NCI-H2196 (cell line): Measurements from ENCODE around the gene ALG10B.
"Not testable (repeated sequence)": the region's sequence is repeated elsewhere in the genome, so short reads cannot be mapped to it uniquely, and the experiment has no call there.

Source experiments
- DNase-seq: peaks from one replicate; lab custom pipeline; 2025; ENCODE audit not compliant: unreplicated experiment; lab: John Stamatoyannopoulos, UW

ALG10B gene

DNA sequence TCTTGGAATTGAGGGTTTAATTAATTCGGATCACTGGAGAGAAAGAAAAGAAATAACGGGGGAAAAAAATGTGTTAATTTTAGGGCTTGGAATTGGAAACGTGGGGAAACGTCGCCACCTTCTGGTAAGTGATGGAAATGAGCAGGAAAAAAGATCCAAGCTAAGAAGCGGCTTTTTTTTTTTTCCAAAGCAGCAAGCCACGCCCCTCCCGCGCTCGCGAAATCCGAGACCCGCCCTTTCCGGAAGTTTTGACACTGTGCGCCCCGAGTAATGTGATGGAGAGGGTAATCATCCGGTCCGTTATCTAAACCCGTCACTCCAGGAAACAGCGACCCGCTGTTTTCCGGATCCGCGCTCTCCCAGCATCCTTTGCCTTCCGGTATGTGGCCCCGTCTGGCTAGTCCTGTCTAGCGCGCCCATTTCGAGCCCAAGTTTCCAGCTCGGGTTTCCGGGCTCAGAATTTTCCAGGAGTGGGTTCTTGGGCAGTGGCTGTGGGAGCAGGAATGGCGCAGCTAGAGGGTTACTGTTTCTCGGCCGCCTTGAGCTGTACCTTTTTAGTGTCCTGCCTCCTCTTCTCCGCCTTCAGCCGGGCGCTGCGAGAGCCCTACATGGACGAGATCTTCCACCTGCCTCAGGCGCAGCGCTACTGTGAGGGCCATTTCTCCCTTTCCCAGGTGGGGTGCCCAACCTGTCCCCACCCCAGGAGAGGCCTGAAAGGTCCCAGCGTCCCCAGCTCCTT is at the start of gene ALG10B:
Gene ALG10B (plus strand): TSS at position 384 of the 739 bp plus-strand sequence. CDS start 120 bp downstream, at position 504.
- peak; percentile 86 for DNase-seq

DNA sequence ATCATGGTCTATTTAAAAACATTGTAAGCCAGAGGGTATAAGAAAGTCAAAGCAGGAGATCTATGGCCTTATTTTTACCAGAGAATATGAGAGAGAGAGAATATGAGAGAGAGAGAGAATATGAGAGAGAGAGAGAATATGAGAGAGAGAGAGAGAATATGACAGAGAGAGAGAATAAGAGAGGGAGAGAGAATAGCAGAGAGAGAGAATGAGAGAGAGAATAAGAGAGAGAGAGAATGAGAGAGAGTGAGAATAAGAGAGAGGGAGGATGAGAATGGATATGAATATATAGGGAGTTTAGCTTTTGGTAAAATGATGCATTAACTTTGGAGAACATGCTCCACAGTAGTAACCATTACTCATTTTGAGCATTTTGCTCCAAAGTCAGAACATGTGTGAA is 48.0 kb upstream of the ALG10B start:
- no peak for DNase-seq

DNA sequence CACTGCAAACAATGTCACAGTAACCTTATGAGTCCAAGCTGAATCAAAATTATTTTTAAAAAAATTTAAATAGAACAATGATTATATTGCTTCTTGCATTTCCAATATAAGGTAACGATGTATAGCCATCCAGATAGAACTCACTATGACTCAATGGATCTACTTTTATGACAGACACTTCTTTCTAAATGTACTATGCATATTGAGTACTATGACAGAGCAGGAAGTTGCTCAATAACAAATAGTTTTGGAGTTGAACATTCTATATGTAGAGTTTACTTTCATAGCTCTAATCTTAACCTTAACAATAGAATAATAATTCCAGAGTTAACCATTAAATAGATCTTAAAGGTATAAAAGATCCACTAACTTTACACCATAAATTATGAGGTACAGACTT is 46.7 kb upstream of the ALG10B start:
- no peak for DNase-seq

GRCh38 chr12:38279756-38280155 is 36.8 kb upstream of the ALG10B start:
- no peak for DNase-seq

- no peak for DNase-seq
Measured at GRCh38 chr12:38282886-38283285, 33.7 kb upstream of the ALG10B start.

DNA sequence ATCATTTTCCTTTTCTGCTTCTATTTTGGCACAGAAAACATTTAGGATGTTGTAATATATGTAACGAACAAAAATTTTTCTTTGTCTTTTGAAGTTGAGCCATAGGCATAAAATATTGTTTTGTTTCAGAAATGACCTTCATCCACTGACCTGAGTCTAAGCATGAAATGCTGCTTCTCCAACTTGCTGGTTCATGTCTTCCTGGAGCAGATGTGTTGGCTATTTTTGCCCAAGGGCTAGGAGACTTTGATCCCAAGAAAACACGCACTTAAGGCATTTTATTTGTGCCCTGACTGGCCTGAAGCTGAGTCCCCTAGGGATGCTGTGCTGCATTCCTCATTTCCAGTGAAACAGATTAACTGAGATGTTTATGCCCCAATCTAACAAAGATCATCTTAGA is 27.2 kb upstream of the ALG10B start:
- DNase-seq = no peak

- no peak for DNase-seq
Measured at GRCh38 chr12:38291160-38291559, 25.4 kb upstream of the ALG10B start.

GRCh38 chr12:38302972-38303371 is 13.6 kb upstream of the ALG10B start:
- DNase-seq = not testable (repeated sequence)

- DNase-seq = not testable (repeated sequence)
Measured at GRCh38 chr12:38321966-38322365, 5.4 kb downstream of the ALG10B start.

DNA sequence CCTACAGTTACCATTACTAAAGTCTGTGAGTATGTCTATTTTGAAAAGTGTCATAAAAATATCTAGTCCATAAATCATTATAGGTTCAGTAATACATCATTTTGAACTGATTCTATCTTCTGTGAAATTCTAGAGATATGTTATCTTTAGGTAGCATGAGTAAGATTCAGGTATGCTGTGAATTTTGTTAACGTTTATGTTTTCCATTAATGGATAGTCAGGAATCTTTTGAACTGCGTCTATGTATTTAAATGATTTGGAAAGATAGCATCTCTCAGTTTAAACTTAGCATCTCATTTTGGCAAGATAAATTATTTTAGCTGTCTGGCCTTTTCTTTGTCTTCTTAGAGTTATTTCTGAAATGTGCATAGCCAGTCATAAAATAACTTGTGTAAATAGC is 8.3 kb downstream of the ALG10B start:
- no peak for DNase-seq

DNA sequence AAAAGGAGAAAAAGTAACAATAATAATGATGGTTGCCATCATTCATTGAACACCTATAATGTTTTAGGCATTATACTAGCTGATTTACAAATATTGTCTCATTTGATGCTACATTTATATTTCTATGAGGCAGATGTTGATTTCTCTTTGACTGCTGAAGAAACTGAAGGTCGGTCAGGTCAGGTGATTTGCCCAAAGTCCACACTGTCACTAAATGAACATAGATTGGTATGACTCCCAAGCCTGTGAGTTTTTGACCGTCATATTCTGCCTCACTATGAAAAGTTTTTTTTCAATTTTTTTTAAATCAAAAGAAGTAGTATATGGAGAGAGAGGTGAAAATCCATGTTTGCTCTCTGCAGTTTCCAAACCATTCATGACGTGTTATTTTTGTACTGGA is 10.8 kb downstream of the ALG10B start:
- no peak for DNase-seq

- peak; percentile 6 for DNase-seq
Measured at GRCh38 chr12:38328306-38328895, 11.8 kb downstream of the ALG10B start.

DNA sequence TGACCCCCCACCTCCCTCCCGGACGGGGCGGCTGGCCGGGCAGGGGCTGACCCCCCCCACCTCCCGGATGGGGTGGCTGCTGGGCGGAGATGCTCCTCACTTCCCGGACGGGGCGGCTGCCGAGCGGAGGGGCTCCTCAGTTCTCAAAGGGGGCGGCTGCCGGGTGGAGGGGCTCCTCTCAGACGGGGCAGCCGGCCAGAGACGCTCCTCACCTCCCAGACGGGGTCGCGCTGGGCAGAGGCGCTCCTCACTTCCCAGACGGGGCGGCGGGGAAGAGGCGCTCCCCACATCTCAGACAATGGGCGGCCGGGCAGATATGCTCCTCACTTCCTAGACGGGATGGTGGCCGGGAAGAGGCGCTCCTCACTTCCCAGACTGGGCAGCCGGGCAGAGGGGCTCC is 13.8 kb downstream of the ALG10B start:
- DNase-seq = not testable (repeated sequence)

- DNase-seq = no peak
Measured at GRCh38 chr12:38332814-38333213, 16.2 kb downstream of the ALG10B start.

GRCh38 chr12:38342444-38342843 is 25.9 kb downstream of the ALG10B start:
- DNase-seq = no peak

GRCh38 chr12:38343256-38343655 is 26.7 kb downstream of the ALG10B start:
- DNase-seq = not testable (repeated sequence)

- not testable (repeated sequence) for DNase-seq
Measured at GRCh38 chr12:38343916-38344315, 27.3 kb downstream of the ALG10B start.

- DNase-seq = no peak
Measured at GRCh38 chr12:38350342-38351174, 34.0 kb downstream of the ALG10B start.

- not testable (repeated sequence) for DNase-seq
Measured at GRCh38 chr12:38351175-38351508, 34.6 kb downstream of the ALG10B start.

GRCh38 chr12:38367506-38367905 is 50.9 kb downstream of the ALG10B start:
- no peak for DNase-seq

GRCh38 chr12:38370311-38370710 is 53.7 kb downstream of the ALG10B start:
- no peak for DNase-seq

DNA sequence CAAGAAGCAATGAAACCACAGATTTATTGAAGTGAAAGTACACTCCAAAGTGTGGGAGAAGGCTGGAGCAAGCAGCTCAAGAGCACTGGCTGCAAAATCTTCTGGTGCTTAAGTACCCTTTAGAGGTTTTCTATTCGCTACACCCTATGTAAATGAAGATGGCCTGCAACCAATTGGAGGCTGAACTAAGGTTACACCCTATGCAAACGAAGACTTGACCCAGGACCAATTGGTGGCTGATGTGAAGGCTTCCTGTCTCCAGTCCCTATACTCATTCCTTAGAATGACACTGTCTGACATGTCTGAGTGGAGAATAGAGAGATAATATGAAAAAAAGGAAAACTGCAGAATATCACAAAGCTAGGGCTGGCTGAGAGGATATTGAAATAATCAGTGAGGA is 57.2 kb downstream of the ALG10B start:
- no peak for DNase-seq
